ENCODE results near the gene MTUS2. TPM values are rescaled to one million over a fixed set of nuclear protein-coding genes. Genes with fewer than 3 reads are reported as not detected.

MTUS2 gene
- polyA plus RNA-seq, 1 donor from 2014 or later = 4.4 TPM

- no peak overlapping the region for H3K4me2 ChIP-seq (ENCODE audit: low read length)
- H3K27me3 ChIP-seq (ENCODE audit: insufficient read depth, low read depth, low read length) = no peaks in the 10 kb centered on the region
- no peaks in the 10 kb centered on the region for H3K9me2 ChIP-seq (ENCODE audit: insufficient read depth, low read length)
- no peaks in the 10 kb centered on the region for H4K20me1 ChIP-seq (ENCODE audit: insufficient read depth)
- H3K27ac ChIP-seq (ENCODE audit: low read length) = no peak overlapping the region
- no peak overlapping the region for H3K4me3 ChIP-seq (ENCODE audit: low read length)
- H3K79me2 ChIP-seq (replicated peaks; ENCODE audit: insufficient read depth, low read length) = no peaks in the 10 kb centered on the region
- H3K9me3 ChIP-seq (ENCODE audit: low read length) = peaks cover 3% of the 10 kb centered on the region
- no peak overlapping the region for H3K9ac ChIP-seq (ENCODE audit: low read length)
- H3K36me3 ChIP-seq (ENCODE audit: insufficient read depth, low read length) = no peaks in the 10 kb centered on the region
- H2AFZ ChIP-seq (ENCODE audit: low read depth, low read length) = no peak overlapping the region
- no peak for TF ChIP-seq POLR2AphosphoS5 (IDR thresholded peaks at IDR 0.05)
- TF ChIP-seq, protein P1, sequence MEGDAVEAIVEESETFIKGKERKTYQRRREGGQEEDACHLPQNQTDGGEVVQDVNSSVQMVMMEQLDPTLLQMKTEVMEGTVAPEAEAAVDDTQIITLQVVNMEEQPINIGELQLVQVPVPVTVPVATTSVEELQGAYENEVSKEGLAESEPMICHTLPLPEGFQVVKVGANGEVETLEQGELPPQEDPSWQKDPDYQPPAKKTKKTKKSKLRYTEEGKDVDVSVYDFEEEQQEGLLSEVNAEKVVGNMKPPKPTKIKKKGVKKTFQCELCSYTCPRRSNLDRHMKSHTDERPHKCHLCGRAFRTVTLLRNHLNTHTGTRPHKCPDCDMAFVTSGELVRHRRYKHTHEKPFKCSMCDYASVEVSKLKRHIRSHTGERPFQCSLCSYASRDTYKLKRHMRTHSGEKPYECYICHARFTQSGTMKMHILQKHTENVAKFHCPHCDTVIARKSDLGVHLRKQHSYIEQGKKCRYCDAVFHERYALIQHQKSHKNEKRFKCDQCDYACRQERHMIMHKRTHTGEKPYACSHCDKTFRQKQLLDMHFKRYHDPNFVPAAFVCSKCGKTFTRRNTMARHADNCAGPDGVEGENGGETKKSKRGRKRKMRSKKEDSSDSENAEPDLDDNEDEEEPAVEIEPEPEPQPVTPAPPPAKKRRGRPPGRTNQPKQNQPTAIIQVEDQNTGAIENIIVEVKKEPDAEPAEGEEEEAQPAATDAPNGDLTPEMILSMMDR (IDR thresholded peaks at IDR 0.05; ENCODE audit: poor library complexity, severe bottlenecking) = no peak
- TF ChIP-seq, protein P2, sequence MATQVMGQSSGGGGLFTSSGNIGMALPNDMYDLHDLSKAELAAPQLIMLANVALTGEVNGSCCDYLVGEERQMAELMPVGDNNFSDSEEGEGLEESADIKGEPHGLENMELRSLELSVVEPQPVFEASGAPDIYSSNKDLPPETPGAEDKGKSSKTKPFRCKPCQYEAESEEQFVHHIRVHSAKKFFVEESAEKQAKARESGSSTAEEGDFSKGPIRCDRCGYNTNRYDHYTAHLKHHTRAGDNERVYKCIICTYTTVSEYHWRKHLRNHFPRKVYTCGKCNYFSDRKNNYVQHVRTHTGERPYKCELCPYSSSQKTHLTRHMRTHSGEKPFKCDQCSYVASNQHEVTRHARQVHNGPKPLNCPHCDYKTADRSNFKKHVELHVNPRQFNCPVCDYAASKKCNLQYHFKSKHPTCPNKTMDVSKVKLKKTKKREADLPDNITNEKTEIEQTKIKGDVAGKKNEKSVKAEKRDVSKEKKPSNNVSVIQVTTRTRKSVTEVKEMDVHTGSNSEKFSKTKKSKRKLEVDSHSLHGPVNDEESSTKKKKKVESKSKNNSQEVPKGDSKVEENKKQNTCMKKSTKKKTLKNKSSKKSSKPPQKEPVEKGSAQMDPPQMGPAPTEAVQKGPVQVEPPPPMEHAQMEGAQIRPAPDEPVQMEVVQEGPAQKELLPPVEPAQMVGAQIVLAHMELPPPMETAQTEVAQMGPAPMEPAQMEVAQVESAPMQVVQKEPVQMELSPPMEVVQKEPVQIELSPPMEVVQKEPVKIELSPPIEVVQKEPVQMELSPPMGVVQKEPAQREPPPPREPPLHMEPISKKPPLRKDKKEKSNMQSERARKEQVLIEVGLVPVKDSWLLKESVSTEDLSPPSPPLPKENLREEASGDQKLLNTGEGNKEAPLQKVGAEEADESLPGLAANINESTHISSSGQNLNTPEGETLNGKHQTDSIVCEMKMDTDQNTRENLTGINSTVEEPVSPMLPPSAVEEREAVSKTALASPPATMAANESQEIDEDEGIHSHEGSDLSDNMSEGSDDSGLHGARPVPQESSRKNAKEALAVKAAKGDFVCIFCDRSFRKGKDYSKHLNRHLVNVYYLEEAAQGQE (IDR thresholded peaks at IDR 0.05; ENCODE audit: borderline replicate concordance) = no peak
- no peak for TF ChIP-seq RAD21 (conservative IDR thresholded peaks at IDR 0.05)
- TF ChIP-seq MXI1 (conservative IDR thresholded peaks at IDR 0.05; ENCODE audit: poor library complexity, severe bottlenecking) = no peak
- TF ChIP-seq TAF1 (IDR thresholded peaks at IDR 0.05; ENCODE audit: low read depth) = no peak
- TF ChIP-seq EP300 (conservative IDR thresholded peaks at IDR 0.05; ENCODE audit: poor library complexity, severe bottlenecking) = no peak
- no peak for TF ChIP-seq EZH2 (IDR thresholded peaks at IDR 0.05; ENCODE audit: borderline replicate concordance, insufficient read depth, low read length, poor library complexity, severe bottlenecking)
- no peak for TF ChIP-seq SMC3 (conservative IDR thresholded peaks at IDR 0.05; ENCODE audit: poor library complexity)
- no peaks in the 10 kb centered on the region for H3F3A ChIP-seq (ENCODE audit: insufficient read depth, low read length, poor library complexity, severe bottlenecking)
Measured at GRCh38 chr13:29137995-29138394, 317.9 kb downstream of the MTUS2 start.

GRCh38 chr13:29140277-29140676, 320.1 kb downstream of the MTUS2 start:
- H3K27me3 ChIP-seq (ENCODE audit: insufficient read depth, low read depth, low read length) = no peaks in the 10 kb centered on the region
- H2AFZ ChIP-seq (ENCODE audit: low read depth, low read length) = no peak overlapping the region
- TF ChIP-seq, protein P2 (IDR thresholded peaks at IDR 0.05; ENCODE audit: borderline replicate concordance) = no peak
- no peak for TF ChIP-seq MXI1 (conservative IDR thresholded peaks at IDR 0.05; ENCODE audit: poor library complexity, severe bottlenecking)
- TF ChIP-seq TAF1 (IDR thresholded peaks at IDR 0.05; ENCODE audit: low read depth) = no peak
- no peak for TF ChIP-seq EZH2 (IDR thresholded peaks at IDR 0.05; ENCODE audit: borderline replicate concordance, insufficient read depth, low read length, poor library complexity, severe bottlenecking)
- TF ChIP-seq SMC3 (conservative IDR thresholded peaks at IDR 0.05; ENCODE audit: poor library complexity) = no peak
- TF ChIP-seq EP300 (conservative IDR thresholded peaks at IDR 0.05; ENCODE audit: poor library complexity, severe bottlenecking) = no peak
- TF ChIP-seq POLR2AphosphoS5 (IDR thresholded peaks at IDR 0.05) = no peak
- TF ChIP-seq, protein P1 (IDR thresholded peaks at IDR 0.05; ENCODE audit: poor library complexity, severe bottlenecking) = no peak
- no peak for TF ChIP-seq RAD21 (conservative IDR thresholded peaks at IDR 0.05)
- no peaks in the 10 kb centered on the region for H4K20me1 ChIP-seq (ENCODE audit: insufficient read depth)
- H3K9me3 ChIP-seq (ENCODE audit: low read length) = peaks cover 3% of the 10 kb centered on the region
- no peak overlapping the region for H3K4me3 ChIP-seq (ENCODE audit: low read length)
- no peaks in the 10 kb centered on the region for H3K9me2 ChIP-seq (ENCODE audit: insufficient read depth, low read length)
- H3F3A ChIP-seq (ENCODE audit: insufficient read depth, low read length, poor library complexity, severe bottlenecking) = no peaks in the 10 kb centered on the region
- no peaks in the 10 kb centered on the region for H3K36me3 ChIP-seq (ENCODE audit: insufficient read depth, low read length)
- H3K79me2 ChIP-seq (replicated peaks; ENCODE audit: insufficient read depth, low read length) = no peaks in the 10 kb centered on the region
- no peak overlapping the region for H3K27ac ChIP-seq (ENCODE audit: low read length)
- no peak overlapping the region for H3K4me2 ChIP-seq (ENCODE audit: low read length)
- H3K9ac ChIP-seq (ENCODE audit: low read length) = no peak overlapping the region

Measured in neural cell (in vitro differentiated cells).